HepG2 (cell line): ENCODE data around the gene ACP2. TPM values are rescaled to one million over a fixed set of nuclear protein-coding genes. Genes with fewer than 3 reads are reported as not detected.
A peak's percentile ranks its signal among the peaks of the same experiment; 100 is the strongest.

Source experiments
- ARID4A ChIP-seq: sonication (generic); formaldehyde crosslinking; IDR thresholded peaks from 2 replicates; pipeline ENCODE4 v1.5.0; 2020; ENCODE audit warnings: mild to moderate bottlenecking, missing genetic modification reagents, borderline replicate concordance
- ATF2 ChIP-seq: sonication (generic); formaldehyde crosslinking; IDR thresholded peaks from 2 replicates; pipeline ENCODE4 v1.4.0; 2020; ENCODE audit warnings: missing genetic modification reagents
- BCL3 ChIP-seq: sonication (generic); formaldehyde crosslinking; IDR thresholded peaks from 2 replicates; pipeline ENCODE4 v1.5.1; 2020; ENCODE audit warnings: mild to moderate bottlenecking, missing genetic modification reagents, moderate library complexity
- KAT8 ChIP-seq: IDR thresholded peaks from 2 replicates; pipeline ENCODE4 v1.6.1; 2016; ENCODE audit warnings: missing genetic modification reagents, missing compliant biosample characterization
- KDM5A ChIP-seq: fragments of 200-600 bp; sonication (generic); IDR thresholded peaks from 2 replicates; pipeline ENCODE4 v1.7.0; 2018; ENCODE audit warnings: antibody characterized with exemption, mild to moderate bottlenecking, low read length, borderline replicate concordance
- LCORL ChIP-seq, 2 experiments: fragments of 450-650 bp in 1 of 2; sonication (generic) in 1 of 2; formaldehyde crosslinking in 1 of 2; IDR thresholded peaks; 2 replicates each; pipeline versions ENCODE4 v1.5.0 to v1.6.1; 2017 to 2020; ENCODE audit warnings: antibody characterized with exemption in 1 of 2, missing genetic modification reagents in 1 of 2
- MTA1 ChIP-seq: sonication (generic); formaldehyde crosslinking; IDR thresholded peaks from 2 replicates; pipeline ENCODE4 v1.4.0; 2020; ENCODE audit warnings: missing genetic modification reagents, mild to moderate bottlenecking, borderline replicate concordance
- MYPOP ChIP-seq: sonication (generic); formaldehyde crosslinking; IDR thresholded peaks from 2 replicates; pipeline ENCODE4 v1.8.1; 2023; ENCODE audit warnings: mild to moderate bottlenecking, moderate library complexity, missing genetic modification reagents
- PAF1 ChIP-seq: IDR thresholded peaks from 2 replicates; pipeline ENCODE4 v1.6.1; 2016; ENCODE audit warnings: missing genetic modification reagents, missing compliant biosample characterization
- PCBP1 ChIP-seq: fragments of 200-400 bp; formaldehyde crosslinking; IDR thresholded peaks from 2 replicates; pipeline ENCODE4 v1.6.1; 2017; ENCODE audit warnings: mild to moderate bottlenecking, low read depth, low read length, borderline replicate concordance
- PHF21A ChIP-seq: sonication (generic); formaldehyde crosslinking; IDR thresholded peaks from 2 replicates; pipeline ENCODE4 v1.5.0; 2020; ENCODE audit warnings: mild to moderate bottlenecking, missing genetic modification reagents
- SKI ChIP-seq: fragments of 450-650 bp; IDR thresholded peaks from one replicate; pipeline ENCODE4 v1.6.1; 2018; ENCODE audit warnings: mild to moderate bottlenecking; ENCODE audit not compliant: partially characterized antibody
- TAF1 ChIP-seq: sonication (generic); formaldehyde crosslinking; IDR thresholded peaks from 2 replicates; pipeline ENCODE4 v1.4.0; 2020; ENCODE audit warnings: missing genetic modification reagents
- THYN1 ChIP-seq: sonication (generic); formaldehyde crosslinking; IDR thresholded peaks from 2 replicates; pipeline ENCODE4 v1.8.1; 2023; ENCODE audit warnings: low read depth, mild to moderate bottlenecking, moderate library complexity, missing genetic modification reagents, borderline replicate concordance
- ZBTB20 ChIP-seq: sonication (generic); formaldehyde crosslinking; IDR thresholded peaks from 2 replicates; pipeline ENCODE4 v1.8.1; 2023; ENCODE audit warnings: missing genetic modification reagents, low read depth, mild to moderate bottlenecking, borderline replicate concordance
- ZNF124 ChIP-seq: sonication (generic); formaldehyde crosslinking; IDR thresholded peaks from 2 replicates; pipeline ENCODE4 v1.4.0; 2020; ENCODE audit warnings: missing genetic modification reagents
- ZNF768 ChIP-seq: sonication (generic); formaldehyde crosslinking; IDR thresholded peaks from 2 replicates; pipeline ENCODE4 v1.4.0; 2020; ENCODE audit warnings: missing genetic modification reagents
- polyA plus RNA-seq, 8 experiments: library from polyadenylated mRNA; depleted of rRNA in 3 of 8; stranded (reverse) in 7 of 8; unstranded in 1 of 8; fragments of >200 nt; fragmentation: Illumina TruSeq in 4 of 8; extraction: Trizol in 4 of 8; gene quantifications; 2 replicates each; pipeline versions ENCODE4 v1.2.1 to v1.2.3, GENCODE V29; 2011 to 2016; ENCODE audit warnings: low read depth in 4 of 8, missing spikeins in 1 of 8, mixed read lengths in 1 of 8; ENCODE audit not compliant: insufficient read depth in 1 of 8
- total RNA-seq, 5 experiments: library from RNA; depleted of rRNA; stranded (reverse); fragments of >200 nt; fragmentation: Illumina TruSeq; extraction: Trizol; gene quantifications; 2 replicates each; pipeline ENCODE4 v1.2.3, GENCODE V29; 2016; ENCODE audit warnings: low read depth in 1 of 5
- TF ChIP-seq, protein P1 (sequence below): sonication (generic); formaldehyde crosslinking; IDR thresholded peaks from 2 replicates; pipeline ENCODE4 v1.4.0; 2020; ENCODE audit warnings: missing genetic modification reagents, borderline replicate concordance

ACP2 gene
- total and polyA plus RNA-seq, 2 of the 13 experiments (the other 11 are each of a cell fraction or from before 2014, with no cell fraction given) = 17.7 to 20.2 TPM

DNA sequence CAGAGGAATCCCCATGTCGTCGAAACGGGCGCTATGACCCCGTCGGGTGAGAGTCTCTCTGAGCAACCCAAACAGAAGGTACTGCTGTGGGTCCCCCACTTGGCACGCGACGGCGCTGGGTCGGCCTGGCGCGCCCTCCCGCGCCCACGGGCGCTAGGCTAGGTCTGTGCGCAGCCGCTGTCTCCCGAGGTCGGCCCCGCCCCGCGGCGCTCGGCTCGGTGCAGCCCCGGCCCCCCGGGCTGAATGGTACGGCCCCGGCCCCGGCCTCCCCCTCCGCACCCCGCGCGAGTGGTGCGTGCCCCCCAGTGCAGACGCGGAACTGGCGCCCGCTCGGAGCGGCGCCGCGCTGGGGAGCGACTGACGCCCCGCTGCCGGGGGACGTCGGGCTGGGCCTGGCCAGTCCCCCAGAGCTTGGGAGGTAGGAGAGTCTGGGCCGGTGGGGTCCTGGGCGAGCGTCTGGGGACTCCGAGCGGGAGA, 21.3 kb upstream of the ACP2 start, which contains the start of gene MADD (continued):
- TF ChIP-seq BCL3 (CRISPR knock-in tag) (peak; percentile 42; the same call in 1 of the 2 replicates), LCORL (IDR thresholded peaks at IDR 0.05) (no peak), LCORL (CRISPR knock-in tag; IDR thresholded peaks at IDR 0.05) (no peak), SKI (peak; percentile 48), KAT8 (CRISPR knock-in tag) (peak; percentile 5; the same call in 1 of the 2 replicates), ZNF124 (no peak), TAF1 (CRISPR knock-in tag) (peak; percentile 46), KDM5A (peak; percentile 28; the same call in 1 of the 2 replicates), MTA1 (CRISPR knock-in tag) (peak; percentile 38; the same call in 1 of the 2 replicates), PCBP1 (no peak), ARID4A (CRISPR knock-in tag) (peak; percentile 40), PHF21A (CRISPR knock-in tag) (no peak), MYPOP (CRISPR knock-in tag) (peak; percentile 29; the same call in 1 of the 2 replicates), ZNF768 (CRISPR knock-in tag) (peak; percentile 27; the same call in 1 of the 2 replicates), ATF2 (CRISPR knock-in tag) (peak; percentile 48; the same call in 1 of the 2 replicates), PAF1 (CRISPR knock-in tag) (no peak), ZBTB20 (CRISPR knock-in tag) (0 out of 2 replicates have a peak, but pooled peaks have one; percentile 32), THYN1 (CRISPR knock-in tag) (no peak)
- TF ChIP-seq, protein P1, sequence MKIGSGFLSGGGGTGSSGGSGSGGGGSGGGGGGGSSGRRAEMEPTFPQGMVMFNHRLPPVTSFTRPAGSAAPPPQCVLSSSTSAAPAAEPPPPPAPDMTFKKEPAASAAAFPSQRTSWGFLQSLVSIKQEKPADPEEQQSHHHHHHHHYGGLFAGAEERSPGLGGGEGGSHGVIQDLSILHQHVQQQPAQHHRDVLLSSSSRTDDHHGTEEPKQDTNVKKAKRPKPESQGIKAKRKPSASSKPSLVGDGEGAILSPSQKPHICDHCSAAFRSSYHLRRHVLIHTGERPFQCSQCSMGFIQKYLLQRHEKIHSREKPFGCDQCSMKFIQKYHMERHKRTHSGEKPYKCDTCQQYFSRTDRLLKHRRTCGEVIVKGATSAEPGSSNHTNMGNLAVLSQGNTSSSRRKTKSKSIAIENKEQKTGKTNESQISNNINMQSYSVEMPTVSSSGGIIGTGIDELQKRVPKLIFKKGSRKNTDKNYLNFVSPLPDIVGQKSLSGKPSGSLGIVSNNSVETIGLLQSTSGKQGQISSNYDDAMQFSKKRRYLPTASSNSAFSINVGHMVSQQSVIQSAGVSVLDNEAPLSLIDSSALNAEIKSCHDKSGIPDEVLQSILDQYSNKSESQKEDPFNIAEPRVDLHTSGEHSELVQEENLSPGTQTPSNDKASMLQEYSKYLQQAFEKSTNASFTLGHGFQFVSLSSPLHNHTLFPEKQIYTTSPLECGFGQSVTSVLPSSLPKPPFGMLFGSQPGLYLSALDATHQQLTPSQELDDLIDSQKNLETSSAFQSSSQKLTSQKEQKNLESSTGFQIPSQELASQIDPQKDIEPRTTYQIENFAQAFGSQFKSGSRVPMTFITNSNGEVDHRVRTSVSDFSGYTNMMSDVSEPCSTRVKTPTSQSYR = peak; percentile 65; the same call in 1 of the 2 replicates
